Keratinocyte (primary cell): ENCODE data around the gene NATD1. TPM values are rescaled to one million over a fixed set of nuclear protein-coding genes. Genes with fewer than 3 reads are reported as not detected.

ENCODE experiments used
- DNase-seq: peaks from one replicate; pipeline ENCODE4 v3.0.0-alpha.2; 2011; ENCODE audit warnings: low read depth, missing footprints, low spot score
- FAIRE-seq: peaks from 2 replicates; lab custom pipeline; 2011; peaks lifted over from hg19 to GRCh38; lab: Jason Lieb, UNC
- H2AFZ ChIP-seq: 2 replicates; pipeline ENCODE4 v1.6.0; 2012; ENCODE audit warnings: low read length, control low read depth, inconsistent platforms; ENCODE audit not compliant: control insufficient read depth
- H3K27ac ChIP-seq: 2 replicates; pipeline ENCODE4 v1.5.1; 2011; ENCODE audit warnings: low read length; ENCODE audit not compliant: control insufficient read depth, insufficient read depth
- H3K27me3 ChIP-seq: 3 replicates; pipeline ENCODE4 v1.6.0; 2011; ENCODE audit warnings: low read length; ENCODE audit not compliant: control insufficient read depth, insufficient read depth; ENCODE audit errors: extremely low read depth
- H3K36me3 ChIP-seq, 2 experiments: 2 replicates in 1 of 2; 3 replicates in 1 of 2; pipeline ENCODE4 v1.5.1; 2011; ENCODE audit warnings: low read length in 2 of 2, mild to moderate bottlenecking in 1 of 2; ENCODE audit not compliant: control insufficient read depth in 2 of 2, insufficient read depth in 2 of 2; ENCODE audit errors: extremely low read depth in 1 of 2
- H3K4me1 ChIP-seq: 3 replicates; pipeline ENCODE4 v1.5.1; 2011; ENCODE audit warnings: low read length; ENCODE audit not compliant: control insufficient read depth, insufficient read depth; ENCODE audit errors: extremely low read depth
- H3K4me2 ChIP-seq: 3 replicates; pipeline ENCODE4 v1.6.0; 2011; ENCODE audit warnings: low read depth, low read length; ENCODE audit not compliant: control insufficient read depth, insufficient read depth; ENCODE audit errors: extremely low read depth
- H3K4me3 ChIP-seq, 3 experiments: fragments of 200-600 bp in 1 of 3; sonication (generic) in 1 of 3; 2 replicates in 2 of 3; 3 replicates in 1 of 3; pipeline ENCODE4 v1.5.1; 2011 to 2016; ENCODE audit warnings: low read length in 3 of 3, mild to moderate bottlenecking in 3 of 3, control low read depth in 2 of 3, inconsistent platforms in 1 of 3, low read depth in 1 of 3, mixed read lengths in 1 of 3, mixed run types in 1 of 3, moderate library complexity in 1 of 3; ENCODE audit not compliant: control insufficient read depth in 2 of 3, insufficient read depth in 2 of 3; ENCODE audit errors: extremely low read depth in 1 of 3
- H3K79me2 ChIP-seq: 2 replicates; pipeline ENCODE4 v1.6.0; 2012; ENCODE audit warnings: low read length; ENCODE audit not compliant: control insufficient read depth, insufficient read depth
- H3K9ac ChIP-seq: 3 replicates; pipeline ENCODE4 v1.6.0; 2011; ENCODE audit warnings: low read length; ENCODE audit not compliant: control insufficient read depth, insufficient read depth; ENCODE audit errors: extremely low read depth
- H3K9me1 ChIP-seq: 3 replicates; pipeline ENCODE4 v1.6.0; 2011; ENCODE audit warnings: low read length; ENCODE audit not compliant: control insufficient read depth, insufficient read depth; ENCODE audit errors: extremely low read depth
- H3K9me3 ChIP-seq: 2 replicates; pipeline ENCODE4 v1.5.1; 2012; ENCODE audit warnings: low read depth, low read length; ENCODE audit not compliant: control insufficient read depth
- H4K20me1 ChIP-seq: 3 replicates; pipeline ENCODE4 v1.6.0; 2011; ENCODE audit warnings: low read length; ENCODE audit not compliant: control insufficient read depth, insufficient read depth; ENCODE audit errors: extremely low read depth
- CTCF ChIP-seq, 3 experiments: IDR thresholded peaks in 1 of 3; conservative IDR thresholded peaks in 1 of 3; optimal IDR thresholded peaks in 1 of 3; 2 replicates in 2 of 3; 3 replicates in 1 of 3; pipeline versions ENCODE3 to v1.5.1; 2011; ENCODE audit warnings: low read length in 3 of 3, mild to moderate bottlenecking in 3 of 3, moderate library complexity in 2 of 3, control low read depth in 1 of 3, inconsistent platforms in 1 of 3; ENCODE audit not compliant: insufficient read depth in 2 of 3; ENCODE audit errors: extremely low read depth in 1 of 3
- EZH2 ChIP-seq: IDR thresholded peaks from one replicate; pipeline ENCODE4 v1.6.1; 2012; ENCODE audit warnings: inconsistent platforms, mild to moderate bottlenecking, low read length, moderate library complexity
- dilution Hi-C: fragments of 300-500 bp; cut with MboI; formaldehyde crosslinking; loops from one replicate; pipeline ENCODE4 v1.7.0; 2020; ENCODE audit warnings: low sequenced_read_pairs; ENCODE audit not compliant: extremely low pct_ligation_motif_present
- polyA plus RNA-seq, 5 experiments: library from polyadenylated mRNA; depleted of rRNA in 3 of 5; stranded (reverse) in 3 of 5; stranded (forward) in 1 of 5; unstranded in 1 of 5; fragments of >200 nt; gene quantifications; 1 replicate in 1 of 5; 2 replicates in 3 of 5; 3 replicates in 1 of 5; pipeline versions ENCODE4 v1.2.1 to v1.2.3, GENCODE V29; 2011 to 2012; ENCODE audit warnings: missing spikeins in 2 of 5, low read depth in 1 of 5, low replicate concordance in 1 of 5

The NATD1 gene
- polyA plus RNA-seq, 1 donor (not counting 4 experiments of a cell fraction or from before 2014, with no cell fraction given) = 1.5 TPM

GRCh38 chr17:21251337-21252010 is 1.7 kb downstream of the NATD1 start:
- no peak overlapping the region for H3K4me3 ChIP-seq

GRCh38 chr17:21250854-21251253 is 2.4 kb downstream of the NATD1 start:
- Histone ChIP-seq H3K4me3 (no peak overlapping the region), H3K4me1 (peaks cover 20% of the 10 kb centered on the region), H3K9me1 (no peaks in the 10 kb centered on the region), H3K36me3 (no peaks in the 10 kb centered on the region), H4K20me1 (no peaks in the 10 kb centered on the region), H3K4me2 (no peak overlapping the region), H3K27ac (no peak overlapping the region), H3K9ac (no peak overlapping the region), H3K79me2 (no peaks in the 10 kb centered on the region), H3K27me3 (no peaks in the 10 kb centered on the region), H2AFZ (no peak overlapping the region), H3K9me3 (no peaks in the 10 kb centered on the region)
- TF ChIP-seq CTCF (optimal IDR thresholded peaks at IDR 0.05 in 1 of 3, IDR thresholded peaks at IDR 0.05 in 1 of 3, conservative IDR thresholded peaks at IDR 0.05 in 1 of 3; ENCODE audit: extremely low read depth in 1 of 3, insufficient read depth in 2 of 3, low read length in 3 of 3) (no peak), EZH2 (no peak)
- no peak for DNase-seq
- no peak for FAIRE-seq
- dilution Hi-C loops = no loop called here

More at GRCh38 chr17:21251337-21252010, 1.7 kb downstream of the NATD1 start:
- no peak for FAIRE-seq
- DNase-seq = no peak
- Histone ChIP-seq H3K27me3 (no peaks in the 10 kb centered on the region), H3K79me2 (no peaks in the 10 kb centered on the region), H3K4me1 (peaks cover 20% of the 10 kb centered on the region), H3K27ac (no peak overlapping the region), H3K9me1 (no peaks in the 10 kb centered on the region), H3K4me2 (no peak overlapping the region), H4K20me1 (no peaks in the 10 kb centered on the region), H2AFZ (no peak overlapping the region), H3K36me3 (no peaks in the 10 kb centered on the region), H3K9me3 (no peaks in the 10 kb centered on the region), H3K9ac (no peak overlapping the region)
- no peak for TF ChIP-seq EZH2
- TF ChIP-seq CTCF (optimal IDR thresholded peaks at IDR 0.05 in 1 of 3, IDR thresholded peaks at IDR 0.05 in 1 of 3, conservative IDR thresholded peaks at IDR 0.05 in 1 of 3; ENCODE audit: extremely low read depth in 1 of 3, insufficient read depth in 2 of 3, low read length in 3 of 3) = no peak
- dilution Hi-C loops = no loop called here
